Astrocyte of the spinal cord (primary cell): ENCODE measurements around the gene ZSCAN18.
A peak's percentile ranks its signal among the peaks of the same experiment; 100 is the strongest.

Source experiments
- DNase-seq: peaks from one replicate; pipeline ENCODE4 v3.0.0; 2011; ENCODE audit warnings: low read depth, low spot score
- H3K4me3 ChIP-seq: 2 replicates; pipeline ENCODE4 v1.5.1; 2011; ENCODE audit warnings: low read depth, mild to moderate bottlenecking, low read length, moderate library complexity
- in situ Hi-C: cut with HindIII; loops from 2 replicates; pipeline ENCODE4 v1.10.0; 2017; ENCODE audit warnings: low sequenced_read_pairs
- TF ChIP-seq, protein P1 (sequence below): IDR thresholded peaks from 2 replicates; pipeline ENCODE4 v1.5.1; 2012; ENCODE audit warnings: low read depth, mild to moderate bottlenecking, low read length, inconsistent platforms

The ZSCAN18 gene

DNA sequence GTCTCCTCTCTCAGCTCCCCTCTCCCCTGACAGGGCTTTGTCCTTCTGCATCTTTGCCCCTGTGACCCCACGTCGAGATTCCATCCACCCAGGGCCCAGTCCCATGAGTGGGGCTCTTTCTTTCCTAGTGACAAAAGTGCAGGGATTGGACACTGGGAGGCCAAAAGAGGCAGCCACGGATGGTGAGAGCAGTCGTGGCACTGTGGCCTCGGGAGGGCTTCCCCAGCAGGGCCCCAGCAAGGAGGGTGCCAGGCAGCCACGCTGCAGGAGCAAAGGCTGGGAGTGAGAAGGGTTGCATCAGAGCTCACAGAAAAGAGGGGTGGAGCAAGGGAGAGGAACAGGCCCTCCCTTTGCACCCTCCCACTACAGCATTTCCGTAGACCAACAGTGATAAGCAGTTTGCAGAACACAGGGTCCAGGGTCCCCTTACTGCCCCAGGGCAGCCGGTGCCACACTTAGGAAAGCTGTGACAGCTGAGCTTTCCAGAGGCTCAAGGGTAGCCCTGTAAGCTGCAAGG lies 59.3 kb downstream of the ZSCAN18 start:
- no peak for DNase-seq
- H3K4me3 ChIP-seq: no peak overlapping the region
- TF ChIP-seq, protein P1, sequence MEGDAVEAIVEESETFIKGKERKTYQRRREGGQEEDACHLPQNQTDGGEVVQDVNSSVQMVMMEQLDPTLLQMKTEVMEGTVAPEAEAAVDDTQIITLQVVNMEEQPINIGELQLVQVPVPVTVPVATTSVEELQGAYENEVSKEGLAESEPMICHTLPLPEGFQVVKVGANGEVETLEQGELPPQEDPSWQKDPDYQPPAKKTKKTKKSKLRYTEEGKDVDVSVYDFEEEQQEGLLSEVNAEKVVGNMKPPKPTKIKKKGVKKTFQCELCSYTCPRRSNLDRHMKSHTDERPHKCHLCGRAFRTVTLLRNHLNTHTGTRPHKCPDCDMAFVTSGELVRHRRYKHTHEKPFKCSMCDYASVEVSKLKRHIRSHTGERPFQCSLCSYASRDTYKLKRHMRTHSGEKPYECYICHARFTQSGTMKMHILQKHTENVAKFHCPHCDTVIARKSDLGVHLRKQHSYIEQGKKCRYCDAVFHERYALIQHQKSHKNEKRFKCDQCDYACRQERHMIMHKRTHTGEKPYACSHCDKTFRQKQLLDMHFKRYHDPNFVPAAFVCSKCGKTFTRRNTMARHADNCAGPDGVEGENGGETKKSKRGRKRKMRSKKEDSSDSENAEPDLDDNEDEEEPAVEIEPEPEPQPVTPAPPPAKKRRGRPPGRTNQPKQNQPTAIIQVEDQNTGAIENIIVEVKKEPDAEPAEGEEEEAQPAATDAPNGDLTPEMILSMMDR: no peak
- in situ Hi-C loops: no loop called here

DNA sequence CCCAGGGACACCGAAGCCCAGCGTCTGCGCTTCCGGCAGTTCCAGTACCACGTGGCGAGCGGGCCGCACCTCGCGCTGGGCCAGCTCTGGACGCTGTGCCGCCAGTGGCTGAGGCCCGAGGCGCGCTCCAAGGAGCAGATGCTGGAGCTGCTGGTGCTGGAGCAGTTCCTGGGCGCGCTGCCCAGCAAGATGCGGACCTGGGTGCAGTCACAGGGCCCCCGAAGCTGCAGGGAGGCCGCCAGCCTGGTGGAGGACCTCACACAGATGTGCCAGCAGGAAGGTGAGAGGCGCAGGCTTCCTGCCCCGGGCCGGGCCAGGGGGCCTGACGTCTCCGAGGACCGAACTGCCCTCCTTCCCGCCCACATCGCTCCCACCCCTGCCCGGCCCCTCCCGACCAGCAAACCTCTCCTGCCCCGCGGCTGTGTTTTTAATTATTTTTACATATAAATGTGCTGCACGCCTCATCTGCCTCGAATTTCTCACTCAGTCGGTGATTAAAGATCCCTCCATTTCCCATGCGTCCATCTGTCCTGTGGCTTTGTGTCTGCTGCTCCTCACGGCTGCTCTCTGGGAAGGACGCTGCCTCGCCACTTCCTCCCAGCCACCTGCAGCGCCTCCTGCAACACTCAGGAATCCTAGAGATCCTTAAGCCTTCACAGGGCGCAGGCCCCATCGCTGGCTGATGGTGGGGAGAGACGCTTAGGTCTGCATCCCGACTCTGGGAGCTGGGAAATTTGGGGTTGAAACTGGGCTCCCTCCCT lies 59.9 kb downstream of the ZSCAN18 start:
- DNase-seq: no peak
- in situ Hi-C loops: no loop called here
- TF ChIP-seq, protein P1: no peak
- H3K4me3 ChIP-seq: no peak overlapping the region

DNA sequence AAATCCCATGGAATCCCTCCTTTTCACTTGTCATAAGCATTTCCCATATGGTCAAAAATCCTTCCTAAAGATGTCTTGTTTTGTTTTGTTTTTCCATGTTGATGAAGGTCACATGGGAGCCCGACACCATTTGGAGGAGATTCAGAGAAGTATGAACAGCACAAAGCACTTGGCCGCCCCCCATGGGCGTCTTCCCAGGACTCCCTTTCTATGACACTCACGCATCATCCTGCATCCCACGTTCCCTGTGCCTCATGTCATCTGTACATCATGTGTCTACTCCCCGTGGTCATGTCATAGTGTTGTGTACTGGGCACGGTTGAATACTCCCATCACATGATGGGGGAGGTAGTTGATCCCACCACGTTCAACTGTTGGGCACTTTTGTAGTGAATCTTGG lies 62.2 kb downstream of the ZSCAN18 start:
- TF ChIP-seq, protein P1: no peak
- no peak for DNase-seq
- in situ Hi-C loops: no loop called here
- H3K4me3 ChIP-seq: no peak overlapping the region

DNA sequence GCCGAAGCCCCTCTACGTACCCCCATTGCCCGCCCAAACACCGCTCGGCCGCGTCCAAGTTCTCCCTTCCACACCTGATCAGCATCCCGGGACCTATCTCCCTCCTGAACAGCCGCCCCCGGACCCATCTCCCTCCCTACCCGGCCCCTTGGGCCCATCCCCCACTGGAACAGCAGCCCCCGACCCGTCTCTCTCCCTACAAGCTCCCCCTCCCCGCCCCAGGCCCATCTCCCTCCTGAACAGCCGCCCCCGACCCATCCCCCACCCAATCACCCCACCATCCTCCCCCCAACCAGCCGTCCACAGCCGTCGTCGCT lies 63.6 kb downstream of the ZSCAN18 start:
- H3K4me3 ChIP-seq: peak overlapping the region; percentile 32
- DNase-seq: no peak
- in situ Hi-C loops: no loop called here
- TF ChIP-seq, protein P1: no peak
